WERI-Rb-1 (cell line): Measurements from ENCODE around the gene ZNFX1.

Experiments
- DNase-seq: peaks from one replicate; pipeline ENCODE4 v3.0.0-alpha.2; 2020
- H3K27ac ChIP-seq: fragments of 250-450 bp; sonication (Bioruptor Pico); 2 replicates; pipeline ENCODE4 v1.5.1; 2020; ENCODE audit warnings: mild to moderate bottlenecking, moderate library complexity
- H3K27me3 ChIP-seq: fragments of 250-450 bp; sonication (Bioruptor Pico); 2 replicates; pipeline ENCODE4 v1.5.1; 2021; ENCODE audit warnings: mild to moderate bottlenecking, low read depth, moderate library complexity; ENCODE audit not compliant: insufficient read depth, severe bottlenecking
- H3K36me3 ChIP-seq: fragments of 250-450 bp; sonication (Bioruptor Pico); 2 replicates; pipeline ENCODE4 v1.5.1; 2020; ENCODE audit warnings: mild to moderate bottlenecking, moderate library complexity
- H3K4me3 ChIP-seq: 2 replicates; pipeline ENCODE4 v1.5.1; 2011; ENCODE audit warnings: low read depth, mild to moderate bottlenecking, control low read depth, low read length
- H3K9me3 ChIP-seq: fragments of 250-450 bp; sonication (Bioruptor Pico); 2 replicates; pipeline ENCODE4 v1.5.1; 2021; ENCODE audit warnings: mild to moderate bottlenecking, moderate library complexity; ENCODE audit not compliant: severe bottlenecking
- CTCF ChIP-seq: IDR thresholded peaks from 2 replicates; pipeline ENCODE4 v1.5.1; 2011; ENCODE audit warnings: low read depth, mild to moderate bottlenecking, control low read depth, inconsistent platforms, low read length

The ZNFX1 gene

GRCh38 chr20:49278036-49278817 lies at the start of gene ZNFX1:
Gene ZNFX1 (minus strand): TSS chr20:49278057. CDS start chr20:49275839, 2,218 bp downstream.
- Histone ChIP-seq H3K27ac (peak within 1 kb of the TSS; percentile 90), H3K9me3 (peaks cover 12% of the 10 kb centered on the region), H3K36me3 (peaks cover 73% of the 10 kb centered on the region), H3K27me3 (no peaks in the 10 kb centered on the region), H3K4me3 (peak within 1 kb of the TSS; percentile 94)
- TF ChIP-seq CTCF = no peak
- DNase-seq = peak; percentile 98

GRCh38 chr20:49326026-49326425 lies 48.2 kb upstream of the ZNFX1 start:
- H3K4me3 ChIP-seq = no peak overlapping the region
- TF ChIP-seq CTCF = no peak
- H3K27ac ChIP-seq = no peak overlapping the region
- H3K27me3 ChIP-seq = no peaks in the 10 kb centered on the region
- DNase-seq = no peak
- H3K36me3 ChIP-seq = no peaks in the 10 kb centered on the region
- peaks cover 2% of the 10 kb centered on the region for H3K9me3 ChIP-seq

GRCh38 chr20:49324306-49324705 lies 46.4 kb upstream of the ZNFX1 start:
- Histone ChIP-seq H3K36me3 (no peaks in the 10 kb centered on the region), H3K27me3 (peaks cover 2% of the 10 kb centered on the region), H3K27ac (no peak overlapping the region), H3K9me3 (peaks cover 2% of the 10 kb centered on the region), H3K4me3 (no peak overlapping the region)
- TF ChIP-seq CTCF = no peak
- no peak for DNase-seq

- H3K4me3 ChIP-seq = no peak overlapping the region
- H3K9me3 ChIP-seq = peaks cover 2% of the 10 kb centered on the region
- DNase-seq = no peak
- H3K36me3 ChIP-seq = no peaks in the 10 kb centered on the region
- peaks cover 8% of the 10 kb centered on the region for H3K27me3 ChIP-seq
- no peak overlapping the region for H3K27ac ChIP-seq
- peak; percentile 44 for TF ChIP-seq CTCF
These were observed 45.9 kb upstream of the ZNFX1 start for GRCh38 chr20:49323622-49324238.

- peak; percentile 55 for DNase-seq
- H3K36me3 ChIP-seq = no peaks in the 10 kb centered on the region
- no peak overlapping the region for H3K27ac ChIP-seq
- peak; percentile 47 for TF ChIP-seq CTCF
- H3K4me3 ChIP-seq = no peak overlapping the region
- H3K27me3 ChIP-seq = peaks cover 19% of the 10 kb centered on the region
- peaks cover 2% of the 10 kb centered on the region for H3K9me3 ChIP-seq
These were observed 42.6 kb upstream of the ZNFX1 start for GRCh38 chr20:49320460-49320859.
